Occipital lobe (tissue), 2 donors: ENCODE data around the gene MFSD11. TPM values are rescaled to one million over a fixed set of nuclear protein-coding genes. Genes with fewer than 3 reads are reported as not detected.
"Not testable (repeated sequence)": the region's sequence is repeated elsewhere in the genome, so short reads cannot be mapped to it uniquely, and the experiment has no call there.

ENCODE experiments used
- DNase-seq: peaks from one replicate; lab custom pipeline; 2025; lab: John Stamatoyannopoulos, UW
- total RNA-seq: library from RNA; depleted of rRNA; stranded (reverse); fragments of >200 nt; gene quantifications from one replicate; pipeline ENCODE4 v1.2.3, GENCODE V29; 2014

The MFSD11 gene
- total RNA-seq = 61.3 TPM

- peak; percentile 92 for DNase-seq
Observed at GRCh38 chr17:76737676-76738467, at the start of gene MFSD11. MFSD11 (plus strand) TSS chr17:76738119; CDS start chr17:76738353, 234 bp downstream.

DNA sequence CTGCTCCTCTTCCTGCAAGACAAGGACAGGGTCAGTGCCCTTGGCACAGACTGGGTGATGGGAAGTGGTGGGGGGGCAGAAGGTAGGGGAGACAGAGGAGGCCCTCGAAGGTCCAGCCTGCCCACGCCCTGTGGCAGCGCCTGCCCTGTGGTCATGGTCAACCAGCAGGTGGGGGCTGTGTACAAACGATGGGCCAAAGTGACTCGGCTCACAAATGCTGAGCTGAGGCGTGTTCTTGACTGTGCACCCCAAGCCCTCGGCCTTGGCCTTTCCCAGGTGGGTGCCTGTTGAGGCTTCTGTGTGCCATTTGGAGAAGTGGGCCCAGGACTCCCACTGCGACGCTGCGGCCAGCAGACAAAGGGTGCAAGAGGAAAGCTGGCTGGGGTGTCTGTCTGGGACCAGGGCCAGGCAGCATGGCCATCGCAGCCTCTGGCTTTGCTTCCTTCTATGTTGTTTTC lies 49.7 kb upstream of the MFSD11 start:
- DNase-seq = no peak

DNA sequence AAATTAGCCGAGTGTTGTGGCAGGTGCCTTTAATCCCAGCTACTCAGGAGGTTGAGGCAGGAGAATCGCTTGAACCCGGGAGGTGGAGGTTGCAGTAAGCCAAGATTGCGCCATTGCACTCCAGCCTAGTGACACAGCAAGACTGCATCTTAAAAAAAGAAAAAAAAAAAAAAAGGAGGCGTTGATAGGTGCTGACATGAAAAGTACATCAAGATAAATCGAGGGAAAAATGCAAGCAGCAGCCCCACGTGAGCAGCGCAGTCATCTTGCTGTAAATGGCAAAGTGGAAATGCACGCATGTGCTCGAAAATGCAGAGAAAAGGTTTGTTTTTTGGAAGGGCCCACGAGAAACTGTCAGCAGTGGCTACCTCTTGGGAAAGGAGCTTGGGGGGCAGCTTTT lies 48.1 kb upstream of the MFSD11 start:
- no peak for DNase-seq

DNA sequence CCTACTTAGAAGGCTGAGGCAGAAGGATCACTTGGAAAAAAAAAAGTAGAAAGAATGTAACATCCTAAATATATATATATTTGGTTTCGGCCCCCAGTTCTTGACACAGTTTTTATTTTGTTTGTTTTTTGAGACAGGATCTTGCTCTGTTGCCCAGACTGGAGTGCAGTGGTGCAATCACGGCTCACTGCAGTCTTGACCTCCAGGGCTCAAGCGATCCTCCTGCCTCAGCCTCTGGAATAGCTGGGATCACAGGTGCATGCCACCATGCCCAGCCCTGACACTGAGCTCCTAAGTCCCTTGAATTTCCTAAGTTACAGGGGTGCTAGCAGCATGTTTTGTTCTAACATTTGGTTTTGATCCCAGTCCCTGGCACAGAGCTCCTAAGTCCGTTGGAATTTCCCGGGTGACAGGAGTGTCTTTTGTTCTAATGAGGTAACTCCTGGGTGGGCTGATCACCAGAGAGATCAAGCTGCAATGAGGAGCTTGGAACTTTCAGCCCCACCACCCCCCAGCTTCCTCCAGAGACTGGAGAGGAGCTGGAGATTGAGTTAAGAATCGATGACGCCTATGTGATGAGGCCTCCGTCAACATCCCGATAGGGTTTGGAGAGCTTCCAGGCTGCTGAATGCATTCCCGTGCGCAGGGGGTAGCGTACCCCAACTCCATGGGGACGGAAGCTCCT lies 47.2 kb upstream of the MFSD11 start:
- no peak for DNase-seq

GRCh38 chr17:76691379-76692191 lies 46.3 kb upstream of the MFSD11 start:
- DNase-seq = no peak

GRCh38 chr17:76695059-76695831 lies 42.7 kb upstream of the MFSD11 start:
- no peak for DNase-seq

GRCh38 chr17:76696763-76697701 lies 40.9 kb upstream of the MFSD11 start:
- no peak for DNase-seq

DNA sequence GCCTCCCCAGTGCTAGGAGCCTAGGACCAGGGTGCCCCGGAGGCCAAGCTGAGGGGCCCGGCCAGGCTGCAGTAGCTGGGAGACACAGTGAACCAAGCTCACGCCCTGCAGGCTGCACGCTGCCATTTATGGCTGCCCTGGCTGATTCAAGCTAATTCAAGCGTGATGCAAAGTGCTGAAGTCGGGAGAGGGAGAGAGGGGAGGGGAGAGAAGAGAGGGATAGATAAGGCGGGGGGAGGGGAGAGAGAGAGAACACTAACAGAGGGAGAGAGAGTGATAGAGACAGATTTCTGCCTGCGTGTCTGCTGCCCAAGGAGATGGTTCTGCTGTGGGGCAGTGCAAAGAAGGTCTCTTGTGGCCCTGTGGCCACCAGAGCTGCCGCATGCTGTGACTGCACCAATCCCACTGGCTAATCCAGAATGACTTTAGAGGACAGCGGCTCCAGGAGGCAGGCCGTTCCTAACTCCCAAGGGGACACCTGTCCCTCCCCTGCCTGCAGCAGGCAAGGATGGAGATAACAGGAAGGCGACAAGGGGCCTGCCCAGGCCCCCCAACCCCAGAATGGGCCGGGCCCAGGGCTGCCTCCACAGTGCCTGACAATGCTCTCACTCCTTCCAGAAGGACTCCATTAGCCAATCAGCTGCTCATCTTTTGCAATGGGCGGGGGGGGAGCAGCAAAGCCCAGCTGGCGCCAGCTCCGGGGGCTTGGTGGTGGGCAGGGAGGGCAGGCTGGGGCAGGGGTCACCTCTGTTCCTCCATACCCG lies 40.0 kb upstream of the MFSD11 start:
- no peak for DNase-seq

DNA sequence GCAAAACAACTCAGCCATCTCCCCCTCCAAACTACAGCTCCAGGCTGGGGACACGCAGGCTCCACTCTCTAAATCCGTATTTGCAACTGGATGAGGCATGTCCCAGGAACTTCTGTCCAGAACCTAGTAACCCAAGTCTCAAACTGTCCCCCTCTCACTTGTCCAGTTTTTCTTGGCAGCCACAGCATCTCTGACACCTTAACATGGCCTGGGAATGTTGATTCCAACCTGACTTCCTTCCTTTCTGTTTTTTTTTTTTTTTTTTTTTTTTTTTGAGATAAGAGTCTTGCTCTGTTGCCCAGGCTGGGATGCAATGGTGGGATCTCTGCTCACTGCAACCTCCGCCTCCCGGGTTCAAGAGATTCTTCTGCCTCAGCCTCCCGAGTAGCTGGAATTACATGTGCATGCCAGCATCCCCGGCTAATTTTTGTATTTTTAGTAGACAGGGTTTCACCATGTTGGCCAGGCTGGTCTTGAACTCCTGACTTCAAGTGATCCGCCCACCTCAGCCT lies 39.4 kb upstream of the MFSD11 start:
- DNase-seq = not testable (repeated sequence)

DNA sequence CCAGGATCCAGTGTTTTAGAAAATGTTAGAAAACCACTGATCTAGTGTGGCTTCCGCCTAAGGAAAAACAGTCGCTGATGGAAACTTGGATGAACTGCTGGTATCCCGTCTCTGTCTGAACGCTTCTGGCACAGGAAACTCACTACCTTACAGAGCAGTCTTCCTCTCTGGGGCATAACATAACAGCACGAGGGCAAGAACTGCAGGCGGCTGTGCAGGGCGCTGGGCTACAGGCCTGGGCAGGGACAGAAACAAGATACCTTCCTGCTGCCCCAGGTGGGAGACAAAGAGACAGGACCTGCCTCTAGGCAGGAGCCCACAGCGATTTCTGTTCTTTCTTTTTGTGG lies 37.7 kb upstream of the MFSD11 start:
- no peak for DNase-seq

DNA sequence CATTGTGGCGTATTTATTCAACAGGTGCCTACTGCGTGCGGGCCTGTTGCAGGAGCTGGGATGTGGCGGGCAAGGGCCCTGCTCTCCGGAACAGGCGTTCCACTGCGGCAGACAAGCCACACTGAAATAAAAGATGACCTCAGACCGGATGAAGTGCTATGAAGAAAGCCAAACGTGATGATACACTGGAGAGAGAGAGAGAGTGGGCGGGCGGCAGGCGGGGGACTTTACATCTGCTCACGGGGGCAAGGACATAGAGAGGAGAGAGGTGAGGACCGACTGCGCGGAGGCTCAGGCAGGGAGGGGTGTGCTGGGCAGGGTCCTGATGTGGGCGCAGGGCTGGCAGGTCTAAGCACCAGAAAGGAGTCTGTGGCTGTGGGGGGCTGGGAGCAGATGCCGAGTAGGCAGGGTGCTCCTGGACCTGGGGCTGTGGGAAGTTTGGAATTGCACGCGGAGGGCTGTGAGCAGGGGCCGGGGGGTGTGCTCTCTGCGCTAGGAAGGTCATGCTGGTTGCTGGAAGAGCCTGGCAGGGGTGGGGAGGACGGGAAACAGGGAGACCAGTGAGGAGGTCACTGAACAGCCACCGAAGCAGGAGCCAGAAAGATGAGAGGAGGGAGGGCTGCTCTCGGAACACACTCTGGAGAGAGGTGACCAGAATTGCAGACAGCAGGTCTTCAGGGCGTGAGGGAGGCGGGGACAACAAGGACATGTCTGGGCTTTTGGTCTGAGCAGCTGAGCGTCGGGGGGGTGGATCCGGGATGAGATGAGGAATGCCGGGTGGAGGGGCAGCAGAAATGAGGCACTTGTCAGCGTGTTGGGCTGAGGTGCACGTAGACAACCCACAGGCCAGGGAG lies 37.1 kb upstream of the MFSD11 start:
- DNase-seq = no peak

GRCh38 chr17:76701471-76701967 lies 36.4 kb upstream of the MFSD11 start:
- DNase-seq = no peak

GRCh38 chr17:76702076-76702475 lies 35.8 kb upstream of the MFSD11 start:
- DNase-seq = no peak

DNA sequence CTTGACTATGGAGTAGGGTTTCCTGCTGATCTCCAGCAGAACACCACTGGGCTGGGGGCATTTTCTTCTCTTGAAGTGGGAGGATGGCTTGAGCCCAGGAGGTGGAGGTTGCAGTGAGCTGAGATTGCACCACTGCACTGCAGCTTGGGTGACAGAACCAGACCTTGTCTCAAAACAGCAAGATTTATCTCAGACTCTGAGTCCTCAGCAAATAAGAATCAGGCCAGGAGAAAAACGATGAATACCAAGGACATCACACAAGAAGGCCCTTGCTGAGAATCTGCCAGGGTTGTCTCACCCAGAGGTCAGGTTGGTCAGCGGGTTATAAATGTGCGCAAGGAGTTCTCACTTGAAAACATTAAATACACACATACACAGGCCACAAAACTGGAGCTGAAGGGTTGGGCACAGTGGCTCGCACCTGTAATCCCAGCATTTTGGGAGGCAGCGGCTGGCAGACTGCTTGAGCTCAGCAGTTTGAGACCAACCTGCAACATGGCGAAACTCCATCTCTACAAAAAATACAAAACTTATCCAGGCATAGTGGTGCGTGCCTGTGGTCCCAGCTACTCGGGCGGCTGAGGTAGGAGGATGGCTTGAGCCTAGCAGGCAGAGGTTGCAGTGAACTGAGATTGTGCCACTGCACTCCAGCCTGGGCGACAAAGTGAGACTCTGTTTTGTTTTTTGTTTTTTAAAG lies 34.8 kb upstream of the MFSD11 start:
- DNase-seq = no peak

- no peak for DNase-seq
Observed at GRCh38 chr17:76704805-76705204, 33.1 kb upstream of the MFSD11 start.

- DNase-seq = no peak
Observed at GRCh38 chr17:76706817-76707216, 31.1 kb upstream of the MFSD11 start.
